HepG2 (cell line): ENCODE results near the gene TMEM97. TPM values are rescaled to one million over a fixed set of nuclear protein-coding genes. Genes with fewer than 3 reads are reported as not detected.

Experiments used
- CENPBD1 ChIP-seq: sonication (generic); formaldehyde crosslinking; IDR thresholded peaks from 2 replicates; pipeline ENCODE4 v1.8.0; 2022; ENCODE audit warnings: missing genetic modification reagents, low read depth, mild to moderate bottlenecking, borderline replicate concordance
- CHCHD3 ChIP-seq: sonication (generic); formaldehyde crosslinking; IDR thresholded peaks from 2 replicates; pipeline ENCODE4 v1.8.0; 2022; ENCODE audit warnings: mild to moderate bottlenecking, missing genetic modification reagents, moderate library complexity
- ELF3 ChIP-seq: IDR thresholded peaks from 2 replicates; pipeline ENCODE4 v1.6.1; 2016; ENCODE audit warnings: missing genetic modification reagents, missing compliant biosample characterization
- FOXO1 ChIP-seq: sonication (generic); formaldehyde crosslinking; IDR thresholded peaks from 2 replicates; pipeline ENCODE4 v1.4.0; 2020; ENCODE audit warnings: missing genetic modification reagents
- HINFP ChIP-seq: sonication (generic); formaldehyde crosslinking; IDR thresholded peaks from 2 replicates; pipeline ENCODE4 v1.4.0; 2020; ENCODE audit warnings: low read depth, mild to moderate bottlenecking, missing genetic modification reagents
- ISL2 ChIP-seq: sonication (generic); formaldehyde crosslinking; IDR thresholded peaks from 2 replicates; pipeline ENCODE4 v1.5.0; 2020; ENCODE audit warnings: missing genetic modification reagents
- KDM5A ChIP-seq: fragments of 200-600 bp; sonication (generic); IDR thresholded peaks from 2 replicates; pipeline ENCODE4 v1.7.0; 2018; ENCODE audit warnings: antibody characterized with exemption, mild to moderate bottlenecking, low read length, borderline replicate concordance
- NFYB ChIP-seq: sonication (generic); formaldehyde crosslinking; IDR thresholded peaks from 2 replicates; pipeline ENCODE4 v1.4.0; 2020; ENCODE audit warnings: missing genetic modification reagents
- SCMH1 ChIP-seq: sonication (generic); formaldehyde crosslinking; IDR thresholded peaks from 2 replicates; pipeline ENCODE4 v1.9.0; 2021; ENCODE audit warnings: missing genetic modification reagents, mild to moderate bottlenecking, borderline replicate concordance
- SIX4 ChIP-seq: sonication (generic); formaldehyde crosslinking; IDR thresholded peaks from 2 replicates; pipeline ENCODE4 v1.4.0; 2020; ENCODE audit warnings: missing genetic modification reagents
- TBP ChIP-seq: sonication (generic); formaldehyde crosslinking; IDR thresholded peaks from 2 replicates; pipeline ENCODE4 v1.5.0; 2020; ENCODE audit warnings: missing genetic modification reagents
- TBX2 ChIP-seq: sonication (generic); formaldehyde crosslinking; IDR thresholded peaks from 2 replicates; pipeline ENCODE4 v1.5.0; 2020; ENCODE audit warnings: missing genetic modification reagents, mild to moderate bottlenecking, borderline replicate concordance
- ZBTB37 ChIP-seq: sonication (generic); formaldehyde crosslinking; IDR thresholded peaks from 2 replicates; pipeline ENCODE4 v1.4.0; 2020; ENCODE audit warnings: mild to moderate bottlenecking, missing genetic modification reagents
- ZNF207 ChIP-seq: fragments of 450-650 bp; IDR thresholded peaks from 2 replicates; pipeline ENCODE4 v1.6.1; 2016; ENCODE audit warnings: antibody characterized with exemption, borderline replicate concordance
- ZNF256 ChIP-seq: sonication (generic); formaldehyde crosslinking; conservative IDR thresholded peaks from 2 replicates; pipeline ENCODE4 v1.4.0; 2020; ENCODE audit warnings: missing genetic modification reagents
- ZNF333 ChIP-seq: sonication (generic); formaldehyde crosslinking; IDR thresholded peaks from 2 replicates; pipeline ENCODE4 v1.4.0; 2020; ENCODE audit warnings: mild to moderate bottlenecking, missing genetic modification reagents, borderline replicate concordance
- ZNF34 ChIP-seq: sonication (generic); formaldehyde crosslinking; IDR thresholded peaks from 2 replicates; pipeline ENCODE4 v1.4.0; 2020; ENCODE audit warnings: mild to moderate bottlenecking, missing genetic modification reagents, borderline replicate concordance
- ZNF501 ChIP-seq: sonication (generic); formaldehyde crosslinking; IDR thresholded peaks from 2 replicates; pipeline ENCODE4 v1.5.1; 2020; ENCODE audit warnings: mild to moderate bottlenecking, moderate library complexity, missing genetic modification reagents
- ZNF652 ChIP-seq: IDR thresholded peaks from 2 replicates; pipeline ENCODE4 v1.6.1; 2016; ENCODE audit warnings: low read depth, borderline replicate concordance
- ZNF749 ChIP-seq: sonication (generic); formaldehyde crosslinking; IDR thresholded peaks from 2 replicates; pipeline ENCODE4 v1.8.0; 2022; ENCODE audit warnings: mild to moderate bottlenecking, missing genetic modification reagents, moderate library complexity, borderline replicate concordance
- ZNF839 ChIP-seq: sonication (generic); formaldehyde crosslinking; IDR thresholded peaks from 2 replicates; pipeline ENCODE4 v1.4.0; 2020; ENCODE audit warnings: missing genetic modification reagents, mild to moderate bottlenecking, borderline replicate concordance
- ZSCAN31 ChIP-seq: sonication (generic); formaldehyde crosslinking; IDR thresholded peaks from 2 replicates; pipeline ENCODE4 v1.5.0; 2020; ENCODE audit warnings: low read depth, mild to moderate bottlenecking, missing genetic modification reagents
- polyA plus RNA-seq, 8 experiments: library from polyadenylated mRNA; depleted of rRNA in 3 of 8; stranded (reverse) in 7 of 8; unstranded in 1 of 8; fragments of >200 nt; fragmentation: Illumina TruSeq in 4 of 8; extraction: Trizol in 4 of 8; gene quantifications; 2 replicates each; pipeline versions ENCODE4 v1.2.1 to v1.2.3, GENCODE V29; 2011 to 2016; ENCODE audit warnings: low read depth in 4 of 8, missing spikeins in 1 of 8, mixed read lengths in 1 of 8; ENCODE audit not compliant: insufficient read depth in 1 of 8
- total RNA-seq, 5 experiments: library from RNA; depleted of rRNA; stranded (reverse); fragments of >200 nt; fragmentation: Illumina TruSeq; extraction: Trizol; gene quantifications; 2 replicates each; pipeline ENCODE4 v1.2.3, GENCODE V29; 2016; ENCODE audit warnings: low read depth in 1 of 5
- TF ChIP-seq, protein P1 (sequence below): sonication (generic); formaldehyde crosslinking; conservative IDR thresholded peaks from 2 replicates; pipeline ENCODE4 v1.4.0; 2020; ENCODE audit warnings: missing genetic modification reagents

The TMEM97 gene
- total and polyA plus RNA-seq, 2 of the 13 experiments (the other 11 are each of a cell fraction or from before 2014, with no cell fraction given) = 69.6 to 137 TPM

- TF ChIP-seq HINFP (no peak; the same call in 1 of the 2 replicates), SIX4 (CRISPR knock-in tag) (peak; percentile 30; the same call in 1 of the 2 replicates), ZNF652 (CRISPR knock-in tag) (no peak), CENPBD1 (no peak), SCMH1 (no peak), ZBTB37 (CRISPR knock-in tag) (no peak), ZSCAN31 (CRISPR knock-in tag) (peak; percentile 14; the same call in 1 of the 2 replicates), ZNF501 (peak; percentile 94), ZNF333 (0 out of 2 replicates have a peak, but pooled peaks have one; percentile 27), ZNF839 (CRISPR knock-in tag) (peak; percentile 38; the same call in 1 of the 2 replicates), NFYB (CRISPR knock-in tag) (peak; percentile 58), ZNF34 (peak; percentile 71), CHCHD3 (CRISPR knock-in tag) (no peak), FOXO1 (CRISPR knock-in tag) (peak; percentile 79), TBP (CRISPR knock-in tag) (0 out of 2 replicates have a peak, but pooled peaks have one; percentile 90), ZNF256 (CRISPR knock-in tag) (0 out of 2 replicates have a peak, but pooled peaks have one; percentile 1), ZNF749 (CRISPR knock-in tag) (0 out of 2 replicates have a peak, but pooled peaks have one; percentile 28), ELF3 (CRISPR knock-in tag) (peak; percentile 76), KDM5A (peak; percentile 88), ISL2 (CRISPR knock-in tag) (peak; percentile 70), TBX2 (peak; percentile 50; the same call in 1 of the 2 replicates), ZNF207 (no peak)
- TF ChIP-seq, protein P1, sequence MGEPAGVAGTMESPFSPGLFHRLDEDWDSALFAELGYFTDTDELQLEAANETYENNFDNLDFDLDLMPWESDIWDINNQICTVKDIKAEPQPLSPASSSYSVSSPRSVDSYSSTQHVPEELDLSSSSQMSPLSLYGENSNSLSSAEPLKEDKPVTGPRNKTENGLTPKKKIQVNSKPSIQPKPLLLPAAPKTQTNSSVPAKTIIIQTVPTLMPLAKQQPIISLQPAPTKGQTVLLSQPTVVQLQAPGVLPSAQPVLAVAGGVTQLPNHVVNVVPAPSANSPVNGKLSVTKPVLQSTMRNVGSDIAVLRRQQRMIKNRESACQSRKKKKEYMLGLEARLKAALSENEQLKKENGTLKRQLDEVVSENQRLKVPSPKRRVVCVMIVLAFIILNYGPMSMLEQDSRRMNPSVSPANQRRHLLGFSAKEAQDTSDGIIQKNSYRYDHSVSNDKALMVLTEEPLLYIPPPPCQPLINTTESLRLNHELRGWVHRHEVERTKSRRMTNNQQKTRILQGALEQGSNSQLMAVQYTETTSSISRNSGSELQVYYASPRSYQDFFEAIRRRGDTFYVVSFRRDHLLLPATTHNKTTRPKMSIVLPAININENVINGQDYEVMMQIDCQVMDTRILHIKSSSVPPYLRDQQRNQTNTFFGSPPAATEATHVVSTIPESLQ (CRISPR knock-in tag) = no peak
These were observed 16.4 kb downstream of the TMEM97 start, which contains the start of the genes IFT20 and TNFAIP1 (continued) for GRCh38 chr17:28335201-28335958.
